Ovary (tissue), 10 donors: Measurements from ENCODE around the gene KLK10. TPM values are rescaled to one million over a fixed set of nuclear protein-coding genes. Genes with fewer than 3 reads are reported as not detected.
A peak's percentile ranks its signal among the peaks of the same experiment; 100 is the strongest.

ENCODE experiments used
- DNase-seq, 5 donors: peaks; one replicate each; pipeline ENCODE4 v3.0.0-alpha.2; 2019 to 2020
- H3K27ac ChIP-seq, 2 donors: fragments of 200-600 bp; one replicate each; pipeline versions ENCODE4 v1.5.1 to v1.8.0; 2019 to 2022
- H3K27me3 ChIP-seq: fragments of 200-600 bp; one replicate; pipeline ENCODE4 v1.8.0; 2022
- H3K36me3 ChIP-seq: fragments of 200-600 bp; sonication (generic); one replicate; pipeline ENCODE4 v1.5.1; 2019
- H3K4me1 ChIP-seq: one replicate; pipeline ENCODE4 v1.8.1; 2013; ENCODE audit warnings: mild to moderate bottlenecking, moderate library complexity; ENCODE audit not compliant: insufficient read depth
- H3K4me3 ChIP-seq: fragments of 200-600 bp; sonication (generic); one replicate; pipeline ENCODE4 v1.5.1; 2017
- H3K9me3 ChIP-seq, 2 donors: fragments of 200-600 bp in 1 of 2; sonication (generic) in 1 of 2; one replicate each; pipeline versions ENCODE4 v1.5.1 to v1.8.1; 2013 to 2019; ENCODE audit warnings: mild to moderate bottlenecking in 1 of 2, moderate library complexity in 1 of 2
- EP300 ChIP-seq: sonication (generic); formaldehyde crosslinking; IDR thresholded peaks from one replicate; pipeline ENCODE4 v1.6.1; 2017; ENCODE audit warnings: antibody characterized with exemption
- POLR2A ChIP-seq: fragments of 450-650 bp; IDR thresholded peaks from one replicate; pipeline ENCODE4 v1.6.1; 2017; ENCODE audit warnings: antibody characterized with exemption, mild to moderate bottlenecking, moderate library complexity
- WGBS, 3 donors: extraction: QIAGEN DNeasy Blood & Tissue Kit in 1 of 3; methylation state at CpG; one replicate each; pipeline versions ENCODE4 v1.1.5 to v1.1.7; 2013 to 2017; 5-methylcytosine and 5-hydroxymethylcytosine counted together
- intact Hi-C, 4 donors: fragments of 100-400 bp; cut with DNase I; formaldehyde crosslinking; loops; one replicate each; pipeline versions ENCODE4 v1.11.0 to v1.15.1; 2022 to 2023
- long read RNA-seq, 3 donors: library from polyadenylated mRNA in 2 of 3; unstranded in 2 of 3; transcript quantifications; one replicate each; pipeline ENCODE4 v2.0.0 and lab custom pipeline, GENCODE V29; 2021 to 2026
- polyA plus RNA-seq, 2 donors: library from polyadenylated mRNA; stranded (reverse); fragments of 200-250 nt in 1 of 2; fragments of 350-450 nt in 1 of 2; fragmentation: Illumina TruSeq in 1 of 2; extraction: RNeasy Lipid Tissue Mini Kit (QIAGEN cat#74804) in 1 of 2; gene quantifications; one replicate each; pipeline ENCODE4 v1.2.3, GENCODE V29; 2013 to 2014
- total RNA-seq, 7 donors: library from RNA; depleted of rRNA in 2 of 7; stranded (reverse); fragments of >200 nt in 2 of 7; fragmentation: NEBNext Ultra II Directional in 3 of 7; extraction: Animal tissue kit (Norgen Biotek cat#: 25700) in 3 of 7; gene quantifications; one replicate each; pipeline versions ENCODE4 v1.1.0 to v1.2.4, GENCODE V29; 2016 to 2023
- TF ChIP-seq, protein P1 (sequence below), 3 donors: fragments of 450-650 bp in 2 of 3; fragments of 200-600 bp in 1 of 3; IDR thresholded peaks; one replicate each; pipeline versions ENCODE4 v1.5.1 to v1.8.0; 2016 to 2022; ENCODE audit warnings: antibody characterized with exemption in 3 of 3, mild to moderate bottlenecking in 1 of 3
- donor health status: DM: no; HTN: no; CAD: no; lungs with moderate emphysema.
- donor health status: DM: no; HTN: no; CAD: no.
- donor health status: Bipolar disorder and iron deficiency.
- donor health status: DM: yes; HTN: yes; CAD: no.
- donor health status: DM: no; HTN: no; CAD: no.
- donor health status: DM: yes; HTN: yes; CAD: no.

Gene KLK10
- total RNA-seq, result 10 to 100 TPM; 14.7 to 59.1 (median 19.5) TPM
- polyA plus RNA-seq, result 10 to 100 TPM in 1 of 2 donors, 1 to 10 TPM in 1; 6.9 to 15.7 TPM
- long read RNA-seq, donor 1, partial matches to known transcripts, result 6 of 23 reads
- long read RNA-seq, donor 1, other reads (novel, unspliced or antisense), result 11 of 23 reads
- long read RNA-seq, donor 2, result 0 reads
- long read RNA-seq, donor 3, transcript KLK10-202 (6 exons, 1,508 nt), result major isoform, 33 of 65 reads
- long read RNA-seq, donor 3, partial matches to known transcripts, result 16 of 65 reads
- long read RNA-seq, donor 3, other reads (novel, unspliced or antisense), result 13 of 65 reads

DNA sequence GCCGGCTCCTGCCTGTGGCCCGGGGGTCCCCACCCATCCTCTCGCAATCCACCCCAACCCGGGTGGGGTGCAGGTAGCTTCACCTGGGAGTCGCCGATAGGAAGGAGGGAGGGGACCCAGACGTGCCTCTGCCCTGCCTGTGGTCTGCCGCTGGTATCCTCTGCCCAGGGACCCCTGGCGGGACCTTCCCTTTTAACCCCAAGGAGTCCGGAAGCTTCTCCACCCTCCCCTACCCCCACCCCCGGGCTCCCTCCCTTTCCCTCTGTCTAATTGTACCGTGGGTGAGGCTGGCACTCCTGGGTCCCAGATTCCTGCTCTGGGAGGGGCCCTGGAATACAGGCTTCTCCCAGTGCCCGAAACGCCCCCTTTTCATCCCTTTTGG, at the start of gene KLK10:
TSS of gene KLK10 (minus strand) at position 166 of the 382 bp plus-strand sequence. CDS start 579 bp downstream, outside the sequence.
- WGBS, 3 donors, result 2% methylated on average over 14 of the region's 14 CpGs
- TF ChIP-seq, protein P1, sequence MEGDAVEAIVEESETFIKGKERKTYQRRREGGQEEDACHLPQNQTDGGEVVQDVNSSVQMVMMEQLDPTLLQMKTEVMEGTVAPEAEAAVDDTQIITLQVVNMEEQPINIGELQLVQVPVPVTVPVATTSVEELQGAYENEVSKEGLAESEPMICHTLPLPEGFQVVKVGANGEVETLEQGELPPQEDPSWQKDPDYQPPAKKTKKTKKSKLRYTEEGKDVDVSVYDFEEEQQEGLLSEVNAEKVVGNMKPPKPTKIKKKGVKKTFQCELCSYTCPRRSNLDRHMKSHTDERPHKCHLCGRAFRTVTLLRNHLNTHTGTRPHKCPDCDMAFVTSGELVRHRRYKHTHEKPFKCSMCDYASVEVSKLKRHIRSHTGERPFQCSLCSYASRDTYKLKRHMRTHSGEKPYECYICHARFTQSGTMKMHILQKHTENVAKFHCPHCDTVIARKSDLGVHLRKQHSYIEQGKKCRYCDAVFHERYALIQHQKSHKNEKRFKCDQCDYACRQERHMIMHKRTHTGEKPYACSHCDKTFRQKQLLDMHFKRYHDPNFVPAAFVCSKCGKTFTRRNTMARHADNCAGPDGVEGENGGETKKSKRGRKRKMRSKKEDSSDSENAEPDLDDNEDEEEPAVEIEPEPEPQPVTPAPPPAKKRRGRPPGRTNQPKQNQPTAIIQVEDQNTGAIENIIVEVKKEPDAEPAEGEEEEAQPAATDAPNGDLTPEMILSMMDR (IDR thresholded peaks at IDR 0.05), result no peak
- no peak for TF ChIP-seq EP300
- TF ChIP-seq POLR2A, result no peak
- peak within 1 kb of the TSS; percentile 45 for H3K4me3 ChIP-seq
- H3K27me3 ChIP-seq, result no peaks in the 10 kb centered on the region
- peaks cover 3% of the 10 kb centered on the region for H3K4me1 ChIP-seq
- DNase-seq, result peak in 3 of 5 donors; percentile 54 to 65 (median 58)
- H3K27ac ChIP-seq, result peak within 1 kb of the TSS; percentile 77 to 94
- no peaks in the 10 kb centered on the region for H3K36me3 ChIP-seq
- intact Hi-C loops, result loop anchor here in 2 of 4 donors (5.0 kb wide), 2 partner anchors 87 to 158 kb away; no protein-coding TSS in a partner anchor
- no peaks in the 10 kb centered on the region for H3K9me3 ChIP-seq

- H3K27ac ChIP-seq, result no peak overlapping the region
- no peaks in the 10 kb centered on the region for H3K9me3 ChIP-seq
- peaks cover 3% of the 10 kb centered on the region for H3K4me1 ChIP-seq
- WGBS, 3 donors, result 68 to 72% (median 70%) methylated on average over 7 of the region's 7 CpGs
- no peak overlapping the region for H3K4me3 ChIP-seq
- intact Hi-C loops, result no loop called here
- H3K27me3 ChIP-seq, result no peaks in the 10 kb centered on the region
- H3K36me3 ChIP-seq, result no peaks in the 10 kb centered on the region
- TF ChIP-seq EP300, result no peak
- no peak for DNase-seq
Measured at GRCh38 chr19:51066393-51067186, 47.1 kb upstream of the KLK10 start.

GRCh38 chr19:51065221-51065960, 45.9 kb upstream of the KLK10 start:
- Histone ChIP-seq H3K27ac (no peak overlapping the region), H3K27me3 (no peaks in the 10 kb centered on the region), H3K4me1 (peaks cover 3% of the 10 kb centered on the region), H3K4me3 (no peak overlapping the region), H3K36me3 (no peaks in the 10 kb centered on the region), H3K9me3 (no peaks in the 10 kb centered on the region)
- no peak for DNase-seq
- TF ChIP-seq, protein P1 (IDR thresholded peaks at IDR 0.05), result no peak
- TF ChIP-seq EP300 (no peak), POLR2A (no peak)
- 12 to 16% (median 12%) methylated on average over 24 to 25 of the region's 25 CpGs for WGBS, 3 donors
- intact Hi-C loops, result no loop called here

- no peaks in the 10 kb centered on the region for H3K27me3 ChIP-seq
- TF ChIP-seq POLR2A (no peak), EP300 (no peak)
- TF ChIP-seq, protein P1 (IDR thresholded peaks at IDR 0.05), result no peak
- peak in 4 of 5 donors; percentile 15 to 66 (median 43) for DNase-seq
- peaks cover 3% of the 10 kb centered on the region for H3K4me1 ChIP-seq
- H3K36me3 ChIP-seq, result no peaks in the 10 kb centered on the region
- intact Hi-C loops, result no loop called here
- no peak within 1 kb of the TSS for H3K27ac ChIP-seq
- 13 to 15% (median 13%) methylated on average over 34 to 38 of the region's 38 CpGs for WGBS, 3 donors
- H3K9me3 ChIP-seq, result no peaks in the 10 kb centered on the region
- H3K4me3 ChIP-seq, result no peak within 1 kb of the TSS
Measured at GRCh38 chr19:51064534-51065220, 45.2 kb upstream of the KLK10 start, which contains the start of gene KLK13. Gene KLK13 (minus strand): TSS chr19:51065092. CDS start chr19:51065067, 25 bp downstream.
